ENCODE measurements around the gene PODXL.

Gene PODXL

DNA sequence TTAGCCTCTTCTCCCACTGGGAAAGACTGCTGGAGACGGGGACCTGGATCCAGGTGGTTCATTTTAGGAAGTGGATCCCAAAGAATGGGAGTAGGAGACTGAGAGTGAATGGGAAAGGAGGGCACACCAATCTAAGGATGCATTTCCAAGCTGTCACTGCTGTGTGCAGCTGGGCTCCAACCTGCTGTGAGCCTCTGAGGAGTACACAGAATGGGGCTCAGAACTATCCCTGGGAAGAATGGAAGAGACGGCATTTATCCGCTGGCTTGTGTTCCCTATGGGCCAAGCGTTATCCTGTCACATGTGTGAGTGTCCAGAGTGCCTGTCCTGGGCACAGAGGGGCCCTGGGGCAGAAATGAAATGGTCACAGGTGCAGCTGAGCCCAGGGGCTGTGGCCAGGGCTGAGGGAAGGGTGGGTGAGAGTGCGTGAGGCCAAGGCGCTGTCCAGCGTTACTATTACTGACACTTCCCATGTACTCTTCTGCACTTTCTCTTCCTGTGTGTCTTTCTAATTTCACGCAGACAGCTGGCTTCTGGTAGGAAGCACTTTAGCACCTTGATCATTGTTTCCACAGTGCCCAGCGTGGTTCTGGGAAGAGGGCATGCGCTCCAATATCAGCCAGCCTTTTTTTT is 35.4 kb upstream of the PODXL start:
- Histone ChIP-seq H3K27me3 (replicated peaks; ENCODE audit: control insufficient read depth, insufficient read depth, low read length, poor library complexity, severe bottlenecking) (no peaks in the 10 kb centered on the region), H3K9me3 (ENCODE audit: control insufficient read depth, low read length) (no peaks in the 10 kb centered on the region), H3K4me3 (ENCODE audit: insufficient read depth, low read depth, low read length, poor library complexity, severe bottlenecking) (no peak overlapping the region), H3K4me1 (ENCODE audit: control insufficient read depth, insufficient read depth, low read length, poor library complexity, severe bottlenecking) (no peaks in the 10 kb centered on the region), H3K36me3 (ENCODE audit: control insufficient read depth, insufficient read depth, low read length) (no peaks in the 10 kb centered on the region), H3K27ac (ENCODE audit: insufficient read depth, low read length, poor library complexity, severe bottlenecking) (no peak overlapping the region)
- DNase-seq, result no peak

DNA sequence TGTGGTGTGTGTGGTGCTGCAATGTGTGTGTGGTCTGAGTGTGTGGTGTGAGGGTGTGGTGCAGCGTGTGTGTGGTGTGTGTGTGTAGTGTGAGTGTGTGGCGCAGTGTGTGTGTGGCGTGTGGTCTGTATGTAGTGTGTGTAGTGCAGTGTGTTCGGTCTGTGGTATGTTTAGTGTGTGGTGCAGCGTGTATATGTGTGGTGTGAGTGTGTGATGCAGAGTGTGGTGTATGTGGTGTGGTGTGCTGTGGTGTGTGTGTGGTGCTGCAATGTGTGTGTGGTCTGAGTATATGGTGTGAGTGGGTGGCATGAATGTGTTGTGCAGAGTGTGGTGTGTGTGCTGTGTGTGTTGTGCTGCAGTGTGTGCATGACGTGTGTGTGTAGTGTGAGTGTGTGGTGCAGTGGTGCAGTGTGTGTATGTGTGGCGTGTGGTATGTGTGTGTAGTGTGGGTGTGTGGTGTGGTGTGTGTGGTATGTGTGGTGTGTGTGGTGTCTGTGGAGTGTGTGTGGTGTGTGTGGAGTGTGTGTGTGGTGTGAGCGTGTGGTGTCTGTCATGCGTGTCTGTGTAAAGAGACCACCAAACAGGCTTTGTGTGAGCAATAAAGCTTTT is 31.0 kb upstream of the PODXL start:
- H3K4me1 ChIP-seq (ENCODE audit: control insufficient read depth, insufficient read depth, low read length, poor library complexity, severe bottlenecking), result no peaks in the 10 kb centered on the region
- no peak for DNase-seq
- H3K4me3 ChIP-seq (ENCODE audit: insufficient read depth, low read depth, low read length, poor library complexity, severe bottlenecking), result no peak overlapping the region
- H3K9me3 ChIP-seq (ENCODE audit: control insufficient read depth, low read length), result no peaks in the 10 kb centered on the region
- no peaks in the 10 kb centered on the region for H3K36me3 ChIP-seq (ENCODE audit: control insufficient read depth, insufficient read depth, low read length)
- H3K27me3 ChIP-seq (replicated peaks; ENCODE audit: control insufficient read depth, insufficient read depth, low read length, poor library complexity, severe bottlenecking), result no peaks in the 10 kb centered on the region
- H3K27ac ChIP-seq (ENCODE audit: insufficient read depth, low read length, poor library complexity, severe bottlenecking), result no peak overlapping the region

- H3K27ac ChIP-seq (ENCODE audit: insufficient read depth, low read length, poor library complexity, severe bottlenecking), result no peak overlapping the region
- H3K36me3 ChIP-seq (ENCODE audit: control insufficient read depth, insufficient read depth, low read length), result no peaks in the 10 kb centered on the region
- no peak overlapping the region for H3K4me3 ChIP-seq (ENCODE audit: insufficient read depth, low read depth, low read length, poor library complexity, severe bottlenecking)
- DNase-seq, result no peak
- H3K27me3 ChIP-seq (replicated peaks; ENCODE audit: control insufficient read depth, insufficient read depth, low read length, poor library complexity, severe bottlenecking), result no peaks in the 10 kb centered on the region
- H3K4me1 ChIP-seq (ENCODE audit: control insufficient read depth, insufficient read depth, low read length, poor library complexity, severe bottlenecking), result no peaks in the 10 kb centered on the region
- no peaks in the 10 kb centered on the region for H3K9me3 ChIP-seq (ENCODE audit: control insufficient read depth, low read length)
Observed at GRCh38 chr7:131586759-131587158, 30.3 kb upstream of the PODXL start.

DNA sequence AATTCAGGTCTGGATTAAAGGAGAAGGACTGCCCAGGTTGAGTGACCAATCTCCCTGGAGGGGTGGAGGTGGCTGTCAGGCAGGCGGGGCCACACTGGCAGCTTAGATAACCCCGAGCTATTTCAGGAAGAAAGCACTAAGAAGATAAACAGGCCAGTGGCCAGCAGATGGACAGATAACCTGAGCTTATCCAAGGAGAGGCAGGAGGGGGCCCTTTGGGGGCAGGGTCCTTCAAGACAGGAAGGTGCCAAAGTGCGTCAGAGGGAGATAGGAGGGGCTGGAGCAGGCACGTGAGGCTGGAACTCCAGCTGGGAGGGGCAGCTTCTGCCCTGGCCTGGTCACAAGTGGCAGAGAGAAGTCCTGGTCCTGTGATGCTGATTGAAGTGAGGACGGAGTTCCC is 29.8 kb upstream of the PODXL start:
- H3K9me3 ChIP-seq (ENCODE audit: control insufficient read depth, low read length), result no peaks in the 10 kb centered on the region
- H3K36me3 ChIP-seq (ENCODE audit: control insufficient read depth, insufficient read depth, low read length), result no peaks in the 10 kb centered on the region
- H3K27ac ChIP-seq (ENCODE audit: insufficient read depth, low read length, poor library complexity, severe bottlenecking), result no peak overlapping the region
- no peak for DNase-seq
- H3K27me3 ChIP-seq (replicated peaks; ENCODE audit: control insufficient read depth, insufficient read depth, low read length, poor library complexity, severe bottlenecking), result no peaks in the 10 kb centered on the region
- no peaks in the 10 kb centered on the region for H3K4me1 ChIP-seq (ENCODE audit: control insufficient read depth, insufficient read depth, low read length, poor library complexity, severe bottlenecking)
- no peak overlapping the region for H3K4me3 ChIP-seq (ENCODE audit: insufficient read depth, low read depth, low read length, poor library complexity, severe bottlenecking)

DNA sequence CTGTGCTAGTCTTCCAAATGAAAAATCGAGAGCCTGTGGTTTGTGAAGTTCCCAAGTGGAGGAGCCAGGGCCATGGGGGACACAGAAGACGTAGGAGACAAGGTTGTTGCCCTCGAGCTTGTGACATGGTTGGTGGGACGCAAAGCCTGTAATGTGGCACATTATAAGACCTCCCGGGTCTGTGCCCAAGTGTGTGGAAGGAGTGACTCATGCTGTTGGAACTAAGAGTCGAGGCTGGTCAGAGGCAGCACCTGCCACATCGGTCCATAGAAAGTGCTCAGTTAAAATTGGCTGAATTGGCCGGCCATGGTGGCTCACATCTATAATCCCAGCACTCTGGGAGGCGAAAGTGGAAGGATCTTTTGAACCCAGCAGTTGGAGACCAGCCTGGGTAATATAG is 27.0 kb upstream of the PODXL start:
- H3K4me1 ChIP-seq (ENCODE audit: control insufficient read depth, insufficient read depth, low read length, poor library complexity, severe bottlenecking), result no peaks in the 10 kb centered on the region
- DNase-seq, result no peak
- no peak overlapping the region for H3K27ac ChIP-seq (ENCODE audit: insufficient read depth, low read length, poor library complexity, severe bottlenecking)
- no peak overlapping the region for H3K4me3 ChIP-seq (ENCODE audit: insufficient read depth, low read depth, low read length, poor library complexity, severe bottlenecking)
- H3K36me3 ChIP-seq (ENCODE audit: control insufficient read depth, insufficient read depth, low read length), result no peaks in the 10 kb centered on the region
- H3K27me3 ChIP-seq (replicated peaks; ENCODE audit: control insufficient read depth, insufficient read depth, low read length, poor library complexity, severe bottlenecking), result no peaks in the 10 kb centered on the region
- no peaks in the 10 kb centered on the region for H3K9me3 ChIP-seq (ENCODE audit: control insufficient read depth, low read length)

DNA sequence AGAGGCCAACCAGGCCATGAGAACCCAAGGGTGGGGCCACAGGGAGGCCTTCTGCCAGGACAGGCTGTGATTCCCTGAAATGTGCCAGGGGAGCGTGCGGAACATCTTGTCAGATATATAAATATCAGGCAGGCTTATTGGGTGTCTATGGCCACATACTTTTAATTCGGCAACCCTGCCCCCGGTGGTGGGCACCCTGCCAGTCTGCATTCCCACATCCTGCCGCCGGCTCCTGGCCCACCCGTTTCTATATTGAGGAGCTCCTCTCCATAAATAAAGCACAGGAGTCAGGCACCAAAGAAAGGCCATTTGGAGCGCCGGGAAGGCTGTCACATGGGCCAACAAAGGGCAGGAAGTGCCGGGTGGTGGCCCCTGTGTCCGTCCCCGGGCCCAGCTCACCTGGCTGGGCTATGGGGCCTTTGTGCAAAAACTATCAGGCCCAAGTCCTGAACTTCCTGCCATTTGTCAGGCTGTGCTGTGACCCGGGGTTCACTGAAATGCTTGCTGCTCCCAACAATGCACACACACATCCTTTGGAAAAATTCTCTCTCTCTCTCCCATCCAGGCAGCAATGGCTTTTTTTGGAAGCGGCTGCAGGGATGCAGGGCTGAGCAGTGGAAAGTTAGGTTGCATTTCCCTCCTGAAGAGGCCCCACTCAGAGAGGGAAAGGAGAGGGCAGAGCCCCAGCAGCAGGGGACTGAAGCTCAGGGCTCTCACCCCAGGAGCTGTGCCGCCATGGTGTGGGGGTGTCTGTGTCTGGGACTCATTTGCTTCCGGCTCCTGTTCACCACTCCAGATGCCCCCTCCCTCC is 25.0 kb upstream of the PODXL start:
- Histone ChIP-seq H3K27ac (ENCODE audit: insufficient read depth, low read length, poor library complexity, severe bottlenecking) (no peak overlapping the region), H3K4me1 (ENCODE audit: control insufficient read depth, insufficient read depth, low read length, poor library complexity, severe bottlenecking) (no peaks in the 10 kb centered on the region), H3K27me3 (replicated peaks; ENCODE audit: control insufficient read depth, insufficient read depth, low read length, poor library complexity, severe bottlenecking) (no peaks in the 10 kb centered on the region), H3K36me3 (ENCODE audit: control insufficient read depth, insufficient read depth, low read length) (no peaks in the 10 kb centered on the region), H3K9me3 (ENCODE audit: control insufficient read depth, low read length) (no peaks in the 10 kb centered on the region), H3K4me3 (ENCODE audit: insufficient read depth, low read depth, low read length, poor library complexity, severe bottlenecking) (no peak overlapping the region)
- no peak for DNase-seq

GRCh38 chr7:131578602-131579001 is 22.2 kb upstream of the PODXL start:
- Histone ChIP-seq H3K27me3 (replicated peaks; ENCODE audit: control insufficient read depth, insufficient read depth, low read length, poor library complexity, severe bottlenecking) (no peaks in the 10 kb centered on the region), H3K9me3 (ENCODE audit: control insufficient read depth, low read length) (no peaks in the 10 kb centered on the region), H3K27ac (ENCODE audit: insufficient read depth, low read length, poor library complexity, severe bottlenecking) (no peak overlapping the region), H3K4me1 (ENCODE audit: control insufficient read depth, insufficient read depth, low read length, poor library complexity, severe bottlenecking) (no peaks in the 10 kb centered on the region), H3K36me3 (ENCODE audit: control insufficient read depth, insufficient read depth, low read length) (no peaks in the 10 kb centered on the region), H3K4me3 (ENCODE audit: insufficient read depth, low read depth, low read length, poor library complexity, severe bottlenecking) (no peak overlapping the region)
- DNase-seq, result no peak

DNA sequence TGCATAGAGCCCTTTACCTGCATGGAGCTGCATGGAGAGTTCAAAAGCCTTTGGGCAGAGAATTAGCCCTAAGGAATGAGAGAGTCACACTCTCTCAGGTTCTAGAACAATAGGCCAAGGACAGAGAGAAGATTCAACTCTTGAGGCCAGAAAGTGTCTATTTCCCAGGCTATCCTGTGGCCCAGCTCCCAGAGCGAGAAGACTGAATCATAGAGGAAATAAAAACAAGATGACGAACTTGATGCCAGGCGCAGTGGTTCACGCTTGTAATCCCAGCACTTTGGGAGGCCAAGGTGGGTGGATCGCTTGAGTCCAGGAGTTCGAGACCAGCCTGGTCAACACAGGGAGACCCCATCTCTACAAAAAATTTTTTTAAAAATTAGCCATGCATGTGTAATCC is 18.3 kb upstream of the PODXL start:
- Histone ChIP-seq H3K27ac (ENCODE audit: insufficient read depth, low read length, poor library complexity, severe bottlenecking) (no peak overlapping the region), H3K4me3 (ENCODE audit: insufficient read depth, low read depth, low read length, poor library complexity, severe bottlenecking) (no peak overlapping the region), H3K4me1 (ENCODE audit: control insufficient read depth, insufficient read depth, low read length, poor library complexity, severe bottlenecking) (no peaks in the 10 kb centered on the region), H3K36me3 (ENCODE audit: control insufficient read depth, insufficient read depth, low read length) (no peaks in the 10 kb centered on the region), H3K27me3 (replicated peaks; ENCODE audit: control insufficient read depth, insufficient read depth, low read length, poor library complexity, severe bottlenecking) (no peaks in the 10 kb centered on the region), H3K9me3 (ENCODE audit: control insufficient read depth, low read length) (no peaks in the 10 kb centered on the region)
- no peak for DNase-seq

DNA sequence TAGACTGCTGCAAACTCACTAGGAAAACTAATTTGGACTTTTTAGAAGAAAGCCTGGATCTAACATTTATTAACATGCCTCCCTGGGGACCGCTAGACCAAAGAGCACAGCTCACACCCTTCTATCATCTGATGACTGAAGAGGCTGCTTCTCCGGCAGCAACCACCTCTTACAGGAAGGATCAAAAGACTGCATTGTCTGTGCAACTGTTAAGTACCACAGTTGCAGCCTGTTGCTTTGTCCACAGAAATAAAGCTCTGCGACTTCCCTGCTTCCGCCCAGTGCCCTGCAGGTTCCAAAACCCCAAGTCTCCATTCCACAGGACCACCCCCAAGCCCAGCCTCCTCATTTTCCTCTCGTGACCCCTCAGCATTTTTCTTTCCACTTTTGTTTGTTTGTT is 14.0 kb upstream of the PODXL start:
- Histone ChIP-seq H3K9me3 (ENCODE audit: control insufficient read depth, low read length) (no peaks in the 10 kb centered on the region), H3K27ac (ENCODE audit: insufficient read depth, low read length, poor library complexity, severe bottlenecking) (no peak overlapping the region), H3K4me3 (ENCODE audit: insufficient read depth, low read depth, low read length, poor library complexity, severe bottlenecking) (no peak overlapping the region), H3K4me1 (ENCODE audit: control insufficient read depth, insufficient read depth, low read length, poor library complexity, severe bottlenecking) (no peaks in the 10 kb centered on the region), H3K27me3 (replicated peaks; ENCODE audit: control insufficient read depth, insufficient read depth, low read length, poor library complexity, severe bottlenecking) (no peaks in the 10 kb centered on the region), H3K36me3 (ENCODE audit: control insufficient read depth, insufficient read depth, low read length) (no peaks in the 10 kb centered on the region)
- no peak for DNase-seq

DNA sequence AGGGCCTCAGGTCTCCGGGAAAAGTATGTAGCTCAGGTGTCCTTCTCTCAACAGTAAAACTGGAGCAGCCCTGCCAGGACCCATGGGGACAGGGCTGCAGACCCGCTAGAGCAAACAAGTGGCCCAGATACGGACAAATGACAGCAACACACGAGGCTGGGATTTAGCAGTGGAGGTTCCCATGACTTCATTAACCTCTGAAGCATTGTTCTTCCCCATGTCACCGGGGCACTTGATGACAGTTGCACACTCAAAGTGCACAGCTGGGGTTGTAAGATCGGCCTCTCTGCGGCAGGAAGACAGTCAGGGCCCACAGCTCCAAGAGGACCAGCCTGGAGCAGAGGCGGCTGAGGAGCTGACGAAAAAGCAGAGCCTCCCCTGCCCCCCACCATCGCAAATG is 12.5 kb upstream of the PODXL start:
- Histone ChIP-seq H3K4me3 (ENCODE audit: insufficient read depth, low read depth, low read length, poor library complexity, severe bottlenecking) (no peak overlapping the region), H3K27me3 (replicated peaks; ENCODE audit: control insufficient read depth, insufficient read depth, low read length, poor library complexity, severe bottlenecking) (no peaks in the 10 kb centered on the region), H3K4me1 (ENCODE audit: control insufficient read depth, insufficient read depth, low read length, poor library complexity, severe bottlenecking) (no peaks in the 10 kb centered on the region), H3K27ac (ENCODE audit: insufficient read depth, low read length, poor library complexity, severe bottlenecking) (no peak overlapping the region), H3K9me3 (ENCODE audit: control insufficient read depth, low read length) (no peaks in the 10 kb centered on the region), H3K36me3 (ENCODE audit: control insufficient read depth, insufficient read depth, low read length) (no peaks in the 10 kb centered on the region)
- no peak for DNase-seq

Data from effector memory CD4-positive, alpha-beta T cell (primary cell).